Right lobe of liver (tissue), 4 donors: ENCODE measurements around the gene TSGA10.

ENCODE experiments used
- CTCF ChIP-seq, 4 donors: fragments of 200-600 bp in 3 of 4; fragments of 450-650 bp in 1 of 4; IDR thresholded peaks; one replicate each; pipeline versions ENCODE4 v1.5.1 to v1.8.0; 2016 to 2022; ENCODE audit warnings: antibody characterized with exemption in 4 of 4, mild to moderate bottlenecking in 2 of 4
- POLR2A ChIP-seq: fragments of 450-650 bp; IDR thresholded peaks from one replicate; pipeline ENCODE4 v1.6.1; 2017; ENCODE audit warnings: antibody characterized with exemption, mild to moderate bottlenecking
- donor health status: DM: no; HTN: no; CAD: no.
- donor health status: DM: no; HTN: no; CAD: no.
- donor health status: DM: no; HTN: yes; CAD: no.

GRCh38 chr2:99152199-99152895 lies 2.4 kb downstream of the TSGA10 start:
- TF ChIP-seq CTCF (IDR thresholded peaks at IDR 0.05) (no peak), POLR2A (no peak)
